NCI-H446 (cell line): ENCODE measurements around the gene PDSS1.
"Not testable (repeated sequence)": the region's sequence is repeated elsewhere in the genome, so short reads cannot be mapped to it uniquely, and the experiment has no call there.

Experiments
- DNase-seq, 2 experiments: peaks; one replicate each; lab custom pipeline; 2025; lab: John Stamatoyannopoulos, UW

Gene PDSS1

DNA sequence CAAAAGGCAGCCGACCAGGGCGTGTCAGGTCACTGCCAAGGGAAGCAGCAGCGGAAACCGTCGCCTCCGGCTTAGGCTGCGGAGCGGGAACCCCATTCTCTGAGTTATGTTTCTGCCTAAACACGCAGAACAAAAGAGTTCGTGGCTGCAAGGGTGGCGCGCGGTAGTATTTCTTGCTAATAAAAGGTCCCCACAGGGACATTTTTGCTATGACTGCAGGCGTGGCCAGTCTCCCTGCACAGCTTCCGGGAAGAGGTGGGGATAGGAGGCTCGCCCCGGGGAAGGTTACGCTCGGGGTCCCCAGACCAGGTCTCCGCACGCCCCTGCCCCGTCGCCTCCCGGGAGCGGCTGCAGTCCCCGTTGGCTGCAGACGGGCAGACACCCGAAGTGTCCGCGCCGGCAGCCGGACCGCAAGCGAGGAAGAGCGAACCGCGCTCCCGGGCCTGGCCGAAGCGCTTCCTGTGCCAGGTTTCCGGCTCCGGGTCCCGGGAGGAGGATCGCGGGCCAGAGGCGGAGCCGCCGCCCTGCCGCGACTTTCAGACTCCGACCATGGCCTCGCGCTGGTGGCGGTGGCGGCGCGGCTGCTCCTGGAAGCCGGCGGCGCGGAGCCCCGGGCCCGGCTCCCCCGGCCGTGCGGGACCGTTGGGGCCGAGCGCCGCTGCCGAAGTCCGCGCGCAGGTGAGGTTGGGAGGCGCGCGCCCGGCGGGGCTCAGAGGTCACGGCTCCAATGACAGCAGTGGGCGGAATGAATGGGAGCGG is at the start of gene PDSS1:
TSS of gene PDSS1 (plus strand) at position 539 of the 759 bp plus-strand sequence. CDS start at position 550, 11 bp downstream.
- peak; percentile 16 to 62 for DNase-seq

DNA sequence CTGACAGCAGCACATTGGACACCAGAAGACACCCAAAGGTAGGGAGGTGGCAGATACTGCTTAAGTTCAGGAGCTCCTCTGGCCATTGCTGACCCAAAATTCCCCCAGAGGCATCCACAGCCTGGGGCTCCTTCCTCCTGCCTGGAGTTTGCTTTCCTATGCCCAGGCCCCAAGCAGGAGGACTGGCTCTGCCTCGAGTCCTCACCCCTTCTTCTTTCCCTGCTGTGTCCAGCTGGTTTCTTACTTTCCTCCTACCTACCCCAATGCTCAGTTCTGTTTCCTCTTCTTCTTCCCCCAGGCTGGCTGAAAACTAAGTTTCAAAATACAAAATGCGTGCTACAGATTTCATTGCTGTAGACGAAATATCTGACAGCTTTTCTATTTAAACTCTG is 49.3 kb upstream of the PDSS1 start:
- DNase-seq: not testable (repeated sequence)

DNA sequence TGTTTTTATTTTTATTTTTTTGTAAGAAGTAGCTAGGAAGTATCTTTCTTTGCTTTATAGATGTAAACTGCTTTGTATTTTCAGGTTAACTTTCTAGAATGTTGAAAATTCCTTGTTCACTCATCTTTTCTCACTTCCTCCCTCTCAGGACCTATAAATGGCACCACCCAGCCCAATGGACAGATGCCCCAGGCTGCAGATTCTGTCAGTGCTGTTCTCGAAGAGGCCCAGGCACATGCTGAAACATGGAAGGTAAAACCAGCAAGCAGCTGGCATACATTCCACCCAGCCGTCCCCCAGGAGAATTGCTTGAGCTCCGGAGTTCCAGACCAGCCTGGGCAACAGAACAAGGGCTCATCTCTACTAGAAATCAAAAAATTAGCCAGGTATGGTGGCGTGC is 47.1 kb upstream of the PDSS1 start:
- no peak for DNase-seq

GRCh38 chr10:26651476-26651875 is 46.0 kb upstream of the PDSS1 start:
- DNase-seq: not testable (repeated sequence)

DNA sequence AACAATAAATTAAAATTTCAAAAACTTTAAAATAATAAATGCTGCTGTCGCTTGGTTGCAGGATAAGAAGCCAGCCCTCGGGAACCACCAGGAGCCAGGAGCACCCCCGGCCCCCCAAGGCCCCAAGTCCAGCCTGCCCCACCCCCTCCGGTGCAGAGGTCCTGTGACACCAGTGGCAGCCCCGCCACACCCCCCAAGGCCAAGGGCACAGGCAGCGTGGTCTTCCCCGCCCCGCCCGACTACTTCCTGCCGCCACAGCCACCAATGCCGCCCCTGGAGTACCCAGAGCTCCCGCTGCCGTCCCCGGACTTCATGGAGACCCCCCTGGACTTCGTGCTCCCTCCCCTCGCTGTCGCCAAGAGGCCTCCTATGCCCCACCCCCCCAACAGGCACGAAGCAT is 44.5 kb upstream of the PDSS1 start:
- DNase-seq: no peak

- no peak for DNase-seq
Observed at GRCh38 chr10:26655746-26656145, 41.8 kb upstream of the PDSS1 start.

DNA sequence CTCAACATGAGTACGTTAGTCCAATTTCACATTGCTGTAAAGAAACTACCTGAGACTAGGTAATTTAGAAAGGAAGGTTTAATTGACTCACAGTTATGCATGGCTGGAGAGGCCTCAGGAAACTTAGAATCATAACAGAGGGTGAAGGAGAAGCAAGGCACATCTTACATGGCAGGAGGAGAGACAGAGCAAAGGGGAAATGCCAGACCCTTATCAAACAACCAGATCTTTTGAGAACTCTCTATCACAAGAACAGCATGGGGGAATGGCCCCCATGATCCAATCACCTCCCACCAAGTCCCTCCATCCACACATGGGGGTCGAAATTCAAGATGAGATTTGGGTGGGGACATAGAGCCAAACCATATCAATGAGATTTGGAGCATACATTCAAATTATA is 34.6 kb upstream of the PDSS1 start:
- no peak for DNase-seq

- DNase-seq: no peak
Observed at GRCh38 chr10:26665080-26666048, 32.1 kb upstream of the PDSS1 start.

DNA sequence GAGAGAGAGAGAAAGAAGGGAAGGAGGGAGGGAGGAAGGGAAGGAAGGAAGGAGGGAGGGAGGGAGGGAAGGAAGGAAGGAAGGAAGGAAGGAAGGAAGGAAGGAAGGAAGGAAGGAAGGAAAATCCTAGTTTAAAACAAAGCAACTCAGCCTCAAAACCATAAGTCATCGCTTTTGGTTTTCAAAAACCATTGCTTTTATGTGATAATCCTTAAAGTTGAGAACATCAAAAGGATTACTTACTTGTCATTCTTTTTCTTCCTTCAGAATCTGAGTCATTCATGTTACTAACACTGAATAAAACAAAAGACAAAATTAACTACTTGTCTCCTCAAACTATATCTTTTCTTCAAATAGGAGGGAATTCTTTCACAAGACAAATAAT is 21.6 kb upstream of the PDSS1 start:
- DNase-seq: no peak

- no peak for DNase-seq
Observed at GRCh38 chr10:26679588-26679987, 17.9 kb upstream of the PDSS1 start.

DNA sequence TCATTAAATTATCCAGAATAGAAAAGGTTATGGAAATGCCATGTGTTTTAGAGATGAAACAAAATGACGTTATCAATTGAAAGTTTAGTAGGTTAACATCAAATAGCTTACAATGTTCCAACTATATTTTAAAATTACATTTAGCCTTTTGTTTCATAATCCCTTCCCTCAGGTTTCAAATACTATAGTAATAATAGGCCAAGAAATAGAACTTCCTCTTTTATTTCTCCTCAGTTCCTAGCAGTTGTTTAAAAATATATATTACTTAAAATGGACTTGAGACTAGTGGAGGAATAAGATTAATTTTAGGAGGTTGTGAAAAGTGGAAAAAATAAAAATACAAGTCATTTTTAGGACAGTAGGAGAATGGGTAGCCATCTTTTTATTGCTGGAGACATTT is 16.4 kb upstream of the PDSS1 start:
- no peak for DNase-seq

GRCh38 chr10:26681971-26682370 is 15.5 kb upstream of the PDSS1 start:
- not testable (repeated sequence) for DNase-seq

DNA sequence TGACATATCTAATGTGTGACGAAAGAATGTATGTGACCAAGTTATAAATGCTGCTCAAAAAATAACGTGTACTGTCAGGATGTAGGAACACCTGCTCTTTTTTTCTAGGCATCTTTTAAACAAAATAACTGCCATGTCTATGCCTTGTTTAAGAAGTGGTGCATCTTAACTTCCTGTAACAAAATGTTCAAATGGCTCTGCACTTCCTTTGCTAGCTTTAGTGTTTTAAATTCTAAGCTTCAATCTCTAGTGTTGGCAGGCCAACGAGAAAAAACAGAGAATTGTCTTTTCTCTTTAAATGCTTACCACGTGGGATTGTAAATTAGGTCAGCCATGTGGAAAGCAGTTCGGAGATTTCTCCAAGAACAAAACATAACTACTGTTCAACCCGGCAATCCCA is 14.6 kb upstream of the PDSS1 start:
- DNase-seq: no peak

GRCh38 chr10:26684667-26685264 is 12.7 kb upstream of the PDSS1 start:
- peak in 1 of 2 experiments; percentile 63 for DNase-seq

DNA sequence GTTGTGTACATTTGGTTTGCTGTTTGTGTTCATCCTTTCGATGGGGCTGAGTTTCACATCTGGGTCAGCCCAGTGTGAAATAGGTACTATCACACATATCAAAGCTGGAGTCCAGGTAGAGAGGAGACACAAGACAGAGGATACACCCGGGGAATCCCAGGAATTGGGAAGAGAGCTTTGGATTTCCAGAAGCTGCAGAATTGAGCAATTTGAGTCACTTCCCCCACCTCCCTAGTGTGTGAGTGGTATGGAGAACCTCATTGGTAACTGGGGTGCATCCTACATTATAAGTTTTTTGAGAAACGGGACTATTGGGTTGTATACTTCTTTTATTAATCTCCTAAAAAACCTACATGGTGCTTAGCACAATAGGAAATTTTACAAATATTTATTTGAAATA is 12.1 kb upstream of the PDSS1 start:
- DNase-seq: no peak

DNA sequence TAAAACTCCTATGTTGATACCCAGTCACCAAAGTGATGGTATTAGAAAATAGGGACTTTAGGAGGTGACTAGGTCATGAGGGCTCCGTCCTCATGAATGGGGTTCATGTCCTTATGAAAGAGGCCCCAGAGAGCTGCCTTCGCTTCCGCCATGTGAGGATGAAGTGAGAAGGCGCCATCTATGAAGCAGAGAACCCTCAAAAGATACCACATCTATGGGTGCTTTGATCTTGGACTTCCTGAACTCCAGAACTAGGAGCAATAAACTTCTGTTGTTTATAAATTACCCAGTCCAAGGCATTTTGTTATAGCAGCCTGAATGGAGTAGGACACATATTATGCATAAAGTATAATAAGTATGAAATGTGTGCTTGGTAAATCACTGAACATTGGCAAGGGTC is 8.1 kb upstream of the PDSS1 start:
- DNase-seq: no peak

DNA sequence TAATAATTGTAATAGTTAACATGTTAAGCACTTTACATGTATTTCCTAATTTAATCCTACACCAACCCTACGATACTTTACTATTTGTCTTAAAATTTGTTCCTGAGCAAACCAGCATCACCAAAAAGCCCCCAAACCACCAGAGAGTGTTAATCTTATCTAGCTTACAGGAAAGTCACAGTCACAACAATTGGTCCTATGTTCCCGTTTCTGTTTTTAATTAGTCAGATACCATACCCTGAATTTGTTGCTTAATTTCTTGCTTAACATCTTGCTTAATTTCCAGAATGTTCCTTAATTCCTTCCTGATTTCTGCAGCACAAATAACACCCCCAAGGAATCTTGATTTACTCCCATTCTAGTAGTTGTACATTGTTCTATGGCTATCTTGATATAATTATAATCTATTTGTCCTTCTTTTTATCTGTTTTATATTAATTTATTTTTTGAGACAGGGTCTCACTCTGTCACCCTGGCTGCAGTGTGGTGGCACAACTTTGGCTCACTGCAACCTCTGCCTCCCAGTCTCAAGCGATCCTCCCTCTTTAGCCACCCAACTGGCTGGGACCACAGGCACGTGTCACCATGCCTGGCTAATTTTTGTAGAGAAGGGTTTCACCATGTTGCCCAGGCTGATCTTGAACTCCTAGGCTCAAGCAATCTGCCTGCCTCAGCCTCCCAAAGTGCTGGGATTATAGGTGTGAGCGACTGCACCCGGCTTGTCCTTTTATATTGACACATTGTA is 6.6 kb upstream of the PDSS1 start:
- DNase-seq: no peak

DNA sequence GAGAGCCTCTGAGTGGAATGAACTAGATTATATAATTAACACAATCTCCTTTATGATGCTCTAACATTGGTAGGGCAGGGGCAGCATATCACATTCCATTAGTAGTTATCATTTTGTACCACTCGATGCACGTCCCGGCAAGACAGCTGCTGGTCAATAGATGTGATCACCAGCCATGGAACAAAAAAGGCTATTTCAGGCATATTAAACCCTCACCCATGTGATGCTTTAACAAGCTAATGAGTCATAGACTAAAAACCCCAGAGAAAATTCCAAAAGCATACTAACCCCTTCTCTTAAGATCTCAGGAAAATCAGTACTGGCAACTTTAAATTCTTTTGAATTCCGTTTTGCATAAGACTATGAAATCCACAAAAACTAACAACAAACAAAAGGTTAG is 3.0 kb upstream of the PDSS1 start:
- DNase-seq: not testable (repeated sequence)

DNA sequence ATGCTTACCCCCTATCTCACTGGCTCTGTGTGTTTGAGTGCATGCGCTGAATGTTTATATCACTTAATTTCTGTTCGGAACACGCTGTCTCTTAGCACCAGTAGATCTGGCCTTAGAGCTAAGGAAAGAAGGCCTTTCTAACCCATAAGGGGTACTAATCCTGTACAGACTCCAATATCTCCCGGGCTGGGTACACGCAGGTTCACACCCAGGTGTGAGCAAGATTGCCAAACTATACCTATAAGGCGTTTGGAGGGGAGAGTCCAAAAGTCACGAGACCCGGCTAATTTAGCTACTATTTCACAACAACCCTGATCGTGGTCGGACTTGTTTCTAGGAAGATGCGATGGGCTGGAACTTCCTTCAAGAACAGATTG is 727 bp upstream of the PDSS1 start:
- no peak for DNase-seq

GRCh38 chr10:26697922-26698608 is 564 bp downstream of the PDSS1 start:
- DNase-seq: no peak

DNA sequence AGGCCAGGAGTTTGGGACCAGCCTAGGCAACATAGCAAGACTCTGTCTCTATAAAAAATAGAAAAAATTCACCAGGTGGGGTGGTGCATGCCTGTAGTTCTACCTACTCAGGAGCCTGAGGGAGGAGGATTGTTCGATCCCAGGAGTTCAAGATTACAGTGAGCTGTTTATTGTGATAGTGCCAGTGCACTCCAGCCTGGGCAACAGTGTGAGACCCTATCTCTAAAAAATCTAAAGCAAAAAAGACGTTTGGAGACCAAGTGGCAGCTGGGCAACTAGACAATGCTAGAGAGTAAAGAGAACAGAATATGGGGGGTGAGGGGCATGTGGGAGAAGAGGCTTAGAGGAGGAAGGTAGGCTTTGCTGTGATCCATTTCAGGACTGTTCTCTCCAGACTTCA is 1.4 kb downstream of the PDSS1 start:
- DNase-seq: no peak
